HepG2 (cell line): Measurements from ENCODE around the gene ZNF3. TPM values are rescaled to one million over a fixed set of nuclear protein-coding genes. Genes with fewer than 3 reads are reported as not detected.

Experiments used
- ATAC-seq: fragments of 200-7000 bp; cut with Tn5 transposase; 3 replicates; pipeline ENCODE4 v1.9.1; 2020; ENCODE audit warnings: mild to moderate bottlenecking, moderate library complexity
- BruUV-seq: library from RNA; stranded (reverse); fragments of 400-500 nt; replicated peaks from 2 replicates; lab custom pipeline; 2021; lab: Mats Ljungman, UMichigan
- CTCF ChIA-PET: fragments of 300-600 bp; formaldehyde crosslinking; extraction: SDS; loops from one replicate; lab custom pipeline; 2021; ENCODE audit warnings: low total read pairs, inconsistent platforms, low intra/inter-chr PET ratio; lab: Yijun Ruan, JAX
- POLR2A ChIA-PET: fragments of 350-600 bp; sonication (Branson Sonifier 250); formaldehyde crosslinking; loops from one replicate; lab custom pipeline; 2020; ENCODE audit warnings: antibody characterized with exemption, inconsistent platforms; lab: Yijun Ruan, JAX
- DNase-seq: peaks from one replicate; pipeline ENCODE4 v3.0.0-alpha.2; 2015; ENCODE audit warnings: low spot score
- FAIRE-seq: peaks from 3 replicates; lab custom pipeline; 2011; peaks lifted over from hg19 to GRCh38; lab: Jason Lieb, UNC
- H2AFZ ChIP-seq: one replicate; pipeline ENCODE4 v1.6.1; 2011; ENCODE audit warnings: low read length, inconsistent platforms
- H3K27ac ChIP-seq: fragments of 300-600 bp; 3 replicates; pipeline ENCODE4 v1.8.0; 2011; ENCODE audit warnings: mixed run types, mild to moderate bottlenecking, mixed read lengths, low read length, inconsistent platforms; ENCODE audit not compliant: insufficient read depth; ENCODE audit errors: extremely low read length
- H3K27me3 ChIP-seq, 2 experiments: fragments of 200-600 bp in 1 of 2; 2 replicates in 1 of 2; 3 replicates in 1 of 2; pipeline versions ENCODE4 v1.6.0 to v1.8.0; 2011; ENCODE audit warnings: low read length in 2 of 2, mild to moderate bottlenecking in 2 of 2, moderate library complexity in 2 of 2, inconsistent platforms in 1 of 2; ENCODE audit not compliant: insufficient read depth in 2 of 2, control insufficient read depth in 1 of 2
- H3K36me3 ChIP-seq, 2 experiments: fragments of 200-600 bp in 1 of 2; replicated peaks in 1 of 2; 2 replicates in 1 of 2; 3 replicates in 1 of 2; pipeline versions ENCODE4 v1.5.1 to v1.8.0; 2011; ENCODE audit warnings: low read length in 2 of 2, inconsistent platforms in 1 of 2; ENCODE audit not compliant: insufficient read depth in 2 of 2, control insufficient read depth in 1 of 2
- H3K4me1 ChIP-seq: 2 replicates; pipeline ENCODE4 v1.5.1; 2012; ENCODE audit warnings: low read length, inconsistent platforms; ENCODE audit not compliant: insufficient read depth
- H3K4me2 ChIP-seq: 2 replicates; pipeline ENCODE4 v1.6.0; 2011; ENCODE audit warnings: low read depth, low read length, inconsistent platforms
- H3K4me3 ChIP-seq, 3 experiments: fragments of 200-600 bp in 1 of 3; sonication (generic), shearing (Covaris generic) in 1 of 3; replicated peaks in 1 of 3; 2 replicates each; pipeline ENCODE4 v1.5.1; 2011 to 2016; ENCODE audit warnings: low read length in 3 of 3, inconsistent platforms in 2 of 3, low read depth in 2 of 3, mild to moderate bottlenecking in 2 of 3, control low read depth in 1 of 3, mixed read lengths in 1 of 3; ENCODE audit not compliant: insufficient read depth in 1 of 3
- H3K79me2 ChIP-seq: one replicate; pipeline ENCODE4 v1.6.1; 2011; ENCODE audit warnings: low read length, inconsistent platforms; ENCODE audit not compliant: insufficient read depth
- H3K9ac ChIP-seq: 2 replicates; pipeline ENCODE4 v1.6.0; 2011; ENCODE audit warnings: mild to moderate bottlenecking, low read depth, low read length, inconsistent platforms; ENCODE audit not compliant: insufficient read depth
- H3K9me3 ChIP-seq: 2 replicates; pipeline ENCODE4 v1.5.1; 2012; ENCODE audit warnings: mild to moderate bottlenecking, low read length
- H4K20me1 ChIP-seq: 2 replicates; pipeline ENCODE4 v1.6.0; 2011; ENCODE audit warnings: inconsistent platforms, mild to moderate bottlenecking, low read length, moderate library complexity; ENCODE audit not compliant: insufficient read depth
- AGO2 ChIP-seq: fragments of 200-400 bp; formaldehyde crosslinking; optimal IDR thresholded peaks from 2 replicates; pipeline ENCODE3; 2017; ENCODE audit warnings: mild to moderate bottlenecking, low read depth, low read length, moderate library complexity
- CCAR2 ChIP-seq: fragments of 200-400 bp; formaldehyde crosslinking; optimal IDR thresholded peaks from 2 replicates; pipeline ENCODE3; 2018; ENCODE audit warnings: low read depth, mild to moderate bottlenecking, low read length, moderate library complexity
- GRHL1 ChIP-seq: sonication (generic); formaldehyde crosslinking; conservative IDR thresholded peaks from 2 replicates; pipeline ENCODE4 v1.8.0; 2022; ENCODE audit warnings: missing genetic modification reagents
- HOXA7 ChIP-seq: sonication (generic); formaldehyde crosslinking; IDR thresholded peaks from 2 replicates; pipeline ENCODE4 v1.8.1; 2022; ENCODE audit warnings: mild to moderate bottlenecking, missing genetic modification reagents, moderate library complexity
- KDM2A ChIP-seq: sonication (generic); formaldehyde crosslinking; IDR thresholded peaks from 2 replicates; pipeline ENCODE4 v1.4.0; 2020; ENCODE audit warnings: low read depth, missing genetic modification reagents, borderline replicate concordance
- POLR2AphosphoS5 ChIP-seq: IDR thresholded peaks from 2 replicates; pipeline ENCODE4 v1.6.1; 2012; ENCODE audit warnings: low read depth, low read length
- PRDM10 ChIP-seq: sonication (generic); formaldehyde crosslinking; IDR thresholded peaks from 2 replicates; pipeline ENCODE4 v1.4.0; 2020; ENCODE audit warnings: low read depth, missing genetic modification reagents
- RBFOX2 ChIP-seq: fragments of 200-400 bp; formaldehyde crosslinking; IDR thresholded peaks from 2 replicates; pipeline ENCODE4 v1.6.1; 2017; ENCODE audit warnings: low read depth, mild to moderate bottlenecking, low read length
- RBM22 ChIP-seq: fragments of 200-400 bp; formaldehyde crosslinking; optimal IDR thresholded peaks from 2 replicates; pipeline ENCODE3; 2017; ENCODE audit warnings: mild to moderate bottlenecking, low read length, moderate library complexity
- ZC3H13 ChIP-seq: sonication (generic); formaldehyde crosslinking; IDR thresholded peaks from 2 replicates; pipeline ENCODE4 v1.8.1; 2023; ENCODE audit warnings: mild to moderate bottlenecking, missing genetic modification reagents, moderate library complexity
- ZNF432 ChIP-seq: sonication (generic); formaldehyde crosslinking; IDR thresholded peaks from 2 replicates; pipeline ENCODE4 v1.5.0; 2020; ENCODE audit warnings: missing genetic modification reagents, mild to moderate bottlenecking, borderline replicate concordance
- ZNF468 ChIP-seq: sonication (generic); formaldehyde crosslinking; IDR thresholded peaks from 2 replicates; pipeline ENCODE4 v1.8.0; 2022; ENCODE audit warnings: mild to moderate bottlenecking, moderate library complexity, missing genetic modification reagents
- ZNF619 ChIP-seq: sonication (generic); formaldehyde crosslinking; IDR thresholded peaks from 2 replicates; pipeline ENCODE4 v1.4.0; 2020; ENCODE audit warnings: mild to moderate bottlenecking, missing genetic modification reagents
- ZNF780A ChIP-seq: sonication (generic); formaldehyde crosslinking; IDR thresholded peaks from 2 replicates; pipeline ENCODE4 v1.8.0; 2022; ENCODE audit warnings: mild to moderate bottlenecking, missing genetic modification reagents, moderate library complexity
- WGBS: methylation state at CpG from one replicate; pipeline ENCODE4 v1.1.6; 2017; ENCODE audit warnings: low lambda C conversion rate; 5-methylcytosine and 5-hydroxymethylcytosine counted together
- in situ Hi-C: cut with HindIII; loops from 2 replicates; pipeline ENCODE4 v1.10.0; 2017; ENCODE audit warnings: low pct_unique_long_range_greater_than_20kb; ENCODE audit not compliant: extremely low pct_ligation_motif_present
- intact Hi-C: fragments of 100-400 bp; cut with micrococcal nuclease; formaldehyde crosslinking; loops from one replicate; pipeline ENCODE4 v1.10.0; 2022; ENCODE audit not compliant: unreplicated experiment
- polyA plus RNA-seq, 8 experiments: library from polyadenylated mRNA; depleted of rRNA in 3 of 8; stranded (reverse) in 7 of 8; unstranded in 1 of 8; fragments of >200 nt; fragmentation: Illumina TruSeq in 4 of 8; extraction: Trizol in 4 of 8; gene quantifications; 2 replicates each; pipeline versions ENCODE4 v1.2.1 to v1.2.3, GENCODE V29; 2011 to 2016; ENCODE audit warnings: low read depth in 4 of 8, missing spikeins in 1 of 8, mixed read lengths in 1 of 8; ENCODE audit not compliant: insufficient read depth in 1 of 8
- total RNA-seq, 5 experiments: library from RNA; depleted of rRNA; stranded (reverse); fragments of >200 nt; fragmentation: Illumina TruSeq; extraction: Trizol; gene quantifications; 2 replicates each; pipeline ENCODE4 v1.2.3, GENCODE V29; 2016; ENCODE audit warnings: low read depth in 1 of 5
- TF ChIP-seq, protein P1 (sequence below): IDR thresholded peaks from 2 replicates; pipeline ENCODE4 v1.6.1; 2016; ENCODE audit warnings: missing genetic modification reagents, missing compliant biosample characterization

The ZNF3 gene
- total and polyA plus RNA-seq, 2 of the 13 experiments (the other 11 are each of a cell fraction or from before 2014, with no cell fraction given), result 33.7 to 56.9 TPM

GRCh38 chr7:100071018-100071723 is 10.4 kb downstream of the ZNF3 start (continued):
- TF ChIP-seq ZNF432 (CRISPR knock-in tag) (no peak), ZNF780A (CRISPR knock-in tag) (no peak), RBFOX2 (0 out of 2 replicates have a peak, but pooled peaks have one; percentile 38), ZNF619 (CRISPR knock-in tag) (no peak), RBM22 (peak; percentile 79), KDM2A (CRISPR knock-in tag) (no peak), GRHL1 (CRISPR knock-in tag) (no peak), HOXA7 (no peak)
- TF ChIP-seq, protein P1, sequence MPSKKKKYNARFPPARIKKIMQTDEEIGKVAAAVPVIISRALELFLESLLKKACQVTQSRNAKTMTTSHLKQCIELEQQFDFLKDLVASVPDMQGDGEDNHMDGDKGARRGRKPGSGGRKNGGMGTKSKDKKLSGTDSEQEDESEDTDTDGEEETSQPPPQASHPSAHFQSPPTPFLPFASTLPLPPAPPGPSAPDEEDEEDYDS (CRISPR knock-in tag), result no peak

- peaks cover 12% of the 10 kb centered on the region for H3K4me1 ChIP-seq
- CTCF ChIA-PET, result no interaction called here
- peaks cover under 1% of the 10 kb centered on the region for H3K79me2 ChIP-seq
- WGBS, result 97% methylated on average over 5 of the region's 5 CpGs
- in situ Hi-C loops (no loop called here), intact Hi-C loops (no loop called here)
- H3K9ac ChIP-seq, result no peak overlapping the region
- POLR2A ChIA-PET, result interaction anchor here (0.9 to 1.4 kb wide), 2 partner anchors 9 to 13 kb away, joined by 3 to 4 read pairs; no protein-coding TSS in a partner anchor
- peaks cover 24 to 58% of the 10 kb centered on the region in 2 experiments for H3K36me3 ChIP-seq
- BruUV-seq, result no TSS peak
- FAIRE-seq (no peak), DNase-seq (no peak), ATAC-seq (no peak)
- H3K27ac ChIP-seq, result no peak overlapping the region
- no peaks in the 10 kb centered on the region for H3K27me3 ChIP-seq
- H3K9me3 ChIP-seq, result no peaks in the 10 kb centered on the region
- H3K4me2 ChIP-seq, result no peak overlapping the region
- no peaks in the 10 kb centered on the region; the same call in 1 of the 2 replicates for H4K20me1 ChIP-seq
- no peak overlapping the region for H2AFZ ChIP-seq
- no peak overlapping the region for H3K4me3 ChIP-seq
- peak; percentile 1; the same call in 1 of the 2 replicates for TF ChIP-seq POLR2AphosphoS5
- 0 out of 2 replicates have a peak, but pooled peaks have one; percentile 8 for TF ChIP-seq ZC3H13 (CRISPR knock-in tag)
- peak; percentile 45 for TF ChIP-seq AGO2
- TF ChIP-seq ZNF468, result no peak
- TF ChIP-seq PRDM10, result no peak
- TF ChIP-seq CCAR2, result no peak
Observed at GRCh38 chr7:100069991-100070390, 11.5 kb downstream of the ZNF3 start.
